Measurements from ENCODE around the gene SNX3.

Gene SNX3

DNA sequence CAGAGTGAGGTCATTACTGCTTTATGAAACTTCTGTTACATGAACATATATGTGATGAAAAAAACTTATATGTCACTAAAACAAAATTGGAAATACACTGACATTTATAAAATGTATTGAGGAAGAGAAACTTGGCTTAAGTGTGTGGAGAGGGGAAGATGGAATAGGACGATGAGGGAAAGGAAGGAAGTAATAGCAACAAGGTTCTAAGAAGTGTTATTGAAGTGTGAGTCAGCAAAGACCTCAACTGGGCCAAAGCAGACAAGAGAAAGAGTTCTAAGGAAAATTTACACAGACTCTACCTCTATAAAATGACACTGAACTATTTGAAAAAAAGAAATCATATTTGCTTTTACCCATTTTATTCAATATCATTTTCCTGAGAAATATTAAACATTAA, 38.3 kb downstream of the SNX3 start:
- no peak for DNase-seq (ENCODE audit: insufficient read length, low spot score)
- FAIRE-seq, result no peak
- TF ChIP-seq TAF1 (IDR thresholded peaks at IDR 0.05; ENCODE audit: low read depth, low read length) (no peak), POU2F2 (IDR thresholded peaks at IDR 0.05; ENCODE audit: low read depth, low read length) (no peak), SPI1 (IDR thresholded peaks at IDR 0.05; ENCODE audit: low read depth, low read length) (no peak), POLR2A (IDR thresholded peaks at IDR 0.05; ENCODE audit: low read depth, low read length) (no peak), POLR2AphosphoS5 (IDR thresholded peaks at IDR 0.05; ENCODE audit: low read depth, low read length) (no peak), PAX5 (IDR thresholded peaks at IDR 0.05; ENCODE audit: insufficient read depth, low read length, severe bottlenecking) (no peak)

DNA sequence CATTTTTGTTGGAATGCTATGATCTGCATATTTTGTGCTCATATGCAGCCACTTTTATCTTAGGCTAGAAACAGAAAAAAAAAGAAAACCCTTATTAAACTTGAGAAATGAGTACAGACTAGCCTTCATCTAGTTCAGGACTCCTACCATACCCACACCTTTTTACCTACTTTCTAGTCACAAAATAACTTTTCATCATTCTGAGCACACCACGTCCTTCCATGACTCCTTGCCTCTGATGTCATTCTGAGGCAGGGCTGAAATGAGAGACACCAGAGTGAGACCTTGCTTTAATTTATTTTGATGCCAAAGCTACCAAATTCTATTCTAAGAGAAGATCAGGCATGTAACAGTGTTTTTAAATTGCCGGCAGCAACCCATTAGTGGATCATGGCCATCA, 38.8 kb downstream of the SNX3 start:
- FAIRE-seq (no peak), DNase-seq (ENCODE audit: insufficient read length, low spot score) (no peak)
- TF ChIP-seq POLR2A (IDR thresholded peaks at IDR 0.05; ENCODE audit: low read depth, low read length) (no peak), POLR2AphosphoS5 (IDR thresholded peaks at IDR 0.05; ENCODE audit: low read depth, low read length) (no peak), SPI1 (IDR thresholded peaks at IDR 0.05; ENCODE audit: low read depth, low read length) (no peak), POU2F2 (IDR thresholded peaks at IDR 0.05; ENCODE audit: low read depth, low read length) (no peak), TAF1 (IDR thresholded peaks at IDR 0.05; ENCODE audit: low read depth, low read length) (no peak), PAX5 (IDR thresholded peaks at IDR 0.05; ENCODE audit: insufficient read depth, low read length, severe bottlenecking) (no peak)

DNA sequence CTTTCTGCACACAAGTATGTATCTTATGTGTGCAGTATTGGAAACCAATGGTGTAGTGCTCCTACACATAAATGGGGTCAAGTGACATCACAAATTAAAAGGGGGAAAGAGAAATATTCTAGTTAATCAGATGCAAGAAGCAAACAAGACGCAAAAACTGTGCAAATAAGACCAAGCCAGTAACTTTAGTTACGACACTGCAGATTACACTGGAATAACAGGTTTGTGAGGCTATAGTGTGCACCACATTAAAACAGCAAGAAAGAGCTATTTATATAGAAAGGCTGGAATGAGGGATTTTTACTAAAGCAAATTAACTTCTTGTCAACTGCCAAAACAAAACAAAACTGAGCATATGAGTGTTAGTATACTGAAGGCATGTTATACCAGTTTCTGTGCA, 49.2 kb downstream of the SNX3 start:
- no peak for FAIRE-seq
- DNase-seq (ENCODE audit: insufficient read length, low spot score), result no peak
- TF ChIP-seq POU2F2 (IDR thresholded peaks at IDR 0.05; ENCODE audit: low read depth, low read length) (no peak), POLR2A (IDR thresholded peaks at IDR 0.05; ENCODE audit: low read depth, low read length) (no peak), TAF1 (IDR thresholded peaks at IDR 0.05; ENCODE audit: low read depth, low read length) (no peak), POLR2AphosphoS5 (IDR thresholded peaks at IDR 0.05; ENCODE audit: low read depth, low read length) (no peak), SPI1 (IDR thresholded peaks at IDR 0.05; ENCODE audit: low read depth, low read length) (no peak), PAX5 (IDR thresholded peaks at IDR 0.05; ENCODE audit: insufficient read depth, low read length, severe bottlenecking) (no peak)

DNA sequence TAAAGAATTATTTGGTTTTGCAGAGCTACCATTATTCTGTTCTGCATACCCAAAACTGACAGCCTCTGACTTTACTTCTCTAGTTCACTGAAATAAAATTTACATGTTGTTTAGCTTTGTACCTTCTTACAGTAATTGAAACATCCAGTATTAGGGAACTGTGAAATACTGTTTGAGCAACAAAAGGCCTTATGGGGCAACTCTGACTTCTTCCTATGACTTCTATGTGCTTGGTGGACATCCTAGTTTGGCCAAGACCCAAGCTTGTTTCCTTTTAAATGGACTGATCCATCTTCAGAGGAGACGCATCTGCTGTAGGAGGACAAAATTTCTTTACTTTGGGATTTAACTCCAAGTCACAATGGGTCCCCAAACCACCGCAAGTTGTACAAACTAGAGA, 50.3 kb downstream of the SNX3 start:
- FAIRE-seq (no peak), DNase-seq (ENCODE audit: insufficient read length, low spot score) (no peak)
- TF ChIP-seq POLR2A (IDR thresholded peaks at IDR 0.05; ENCODE audit: low read depth, low read length), result no peak
- no peak for TF ChIP-seq POU2F2 (IDR thresholded peaks at IDR 0.05; ENCODE audit: low read depth, low read length)
- no peak for TF ChIP-seq SPI1 (IDR thresholded peaks at IDR 0.05; ENCODE audit: low read depth, low read length)
- no peak for TF ChIP-seq TAF1 (IDR thresholded peaks at IDR 0.05; ENCODE audit: low read depth, low read length)
- TF ChIP-seq POLR2AphosphoS5 (IDR thresholded peaks at IDR 0.05; ENCODE audit: low read depth, low read length), result no peak
- TF ChIP-seq PAX5 (IDR thresholded peaks at IDR 0.05; ENCODE audit: insufficient read depth, low read length, severe bottlenecking), result no peak

DNA sequence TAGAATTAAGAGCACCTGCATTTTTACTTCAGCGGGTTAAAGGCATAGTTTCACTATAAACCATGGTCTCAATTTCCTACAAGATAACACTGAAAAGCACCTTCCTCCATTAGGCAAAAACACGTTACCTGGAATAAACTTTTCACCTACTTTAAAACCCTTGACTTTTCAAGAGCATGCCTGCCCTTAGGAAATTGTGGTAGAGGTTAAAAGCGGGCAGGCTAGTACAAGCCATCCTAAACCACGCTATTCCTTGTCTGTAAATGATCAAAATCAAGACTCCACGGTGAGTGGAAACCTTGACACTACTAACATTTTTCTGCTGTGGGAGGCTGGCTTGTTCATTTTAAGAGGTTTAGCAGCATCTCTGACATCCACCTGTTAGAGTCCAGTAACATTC, 51.1 kb downstream of the SNX3 start:
- no peak for FAIRE-seq
- TF ChIP-seq POU2F2 (IDR thresholded peaks at IDR 0.05; ENCODE audit: low read depth, low read length), result no peak
- TF ChIP-seq TAF1 (IDR thresholded peaks at IDR 0.05; ENCODE audit: low read depth, low read length), result no peak
- TF ChIP-seq SPI1 (IDR thresholded peaks at IDR 0.05; ENCODE audit: low read depth, low read length), result no peak
- TF ChIP-seq POLR2A (IDR thresholded peaks at IDR 0.05; ENCODE audit: low read depth, low read length), result no peak
- TF ChIP-seq POLR2AphosphoS5 (IDR thresholded peaks at IDR 0.05; ENCODE audit: low read depth, low read length), result no peak
- no peak for TF ChIP-seq PAX5 (IDR thresholded peaks at IDR 0.05; ENCODE audit: insufficient read depth, low read length, severe bottlenecking)
- DNase-seq (ENCODE audit: insufficient read length, low spot score), result no peak

DNA sequence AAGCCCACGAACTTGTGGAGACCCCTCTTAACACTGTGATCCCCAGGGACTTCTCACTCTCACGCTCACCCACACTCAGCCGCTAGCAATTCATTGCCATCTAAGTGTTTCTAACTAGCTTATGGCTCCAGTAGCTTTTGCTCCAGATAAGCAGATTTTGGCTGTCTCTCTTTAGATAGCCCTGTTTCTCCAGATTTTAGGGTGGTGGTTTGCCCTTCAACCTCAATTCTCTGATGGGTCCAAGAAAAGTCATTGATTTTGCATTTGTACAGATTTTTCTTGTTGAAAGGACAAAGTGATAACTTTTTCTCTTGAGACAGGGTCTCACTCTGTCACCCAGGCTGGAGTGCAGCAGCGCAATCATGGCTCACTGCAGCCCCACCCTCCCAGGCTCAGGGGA, 53.8 kb downstream of the SNX3 start:
- DNase-seq (ENCODE audit: insufficient read length, low spot score) (no peak), FAIRE-seq (no peak)
- TF ChIP-seq PAX5 (IDR thresholded peaks at IDR 0.05; ENCODE audit: insufficient read depth, low read length, severe bottlenecking) (no peak), POLR2AphosphoS5 (IDR thresholded peaks at IDR 0.05; ENCODE audit: low read depth, low read length) (no peak), TAF1 (IDR thresholded peaks at IDR 0.05; ENCODE audit: low read depth, low read length) (no peak), POU2F2 (IDR thresholded peaks at IDR 0.05; ENCODE audit: low read depth, low read length) (no peak), POLR2A (IDR thresholded peaks at IDR 0.05; ENCODE audit: low read depth, low read length) (no peak), SPI1 (IDR thresholded peaks at IDR 0.05; ENCODE audit: low read depth, low read length) (no peak)

DNA sequence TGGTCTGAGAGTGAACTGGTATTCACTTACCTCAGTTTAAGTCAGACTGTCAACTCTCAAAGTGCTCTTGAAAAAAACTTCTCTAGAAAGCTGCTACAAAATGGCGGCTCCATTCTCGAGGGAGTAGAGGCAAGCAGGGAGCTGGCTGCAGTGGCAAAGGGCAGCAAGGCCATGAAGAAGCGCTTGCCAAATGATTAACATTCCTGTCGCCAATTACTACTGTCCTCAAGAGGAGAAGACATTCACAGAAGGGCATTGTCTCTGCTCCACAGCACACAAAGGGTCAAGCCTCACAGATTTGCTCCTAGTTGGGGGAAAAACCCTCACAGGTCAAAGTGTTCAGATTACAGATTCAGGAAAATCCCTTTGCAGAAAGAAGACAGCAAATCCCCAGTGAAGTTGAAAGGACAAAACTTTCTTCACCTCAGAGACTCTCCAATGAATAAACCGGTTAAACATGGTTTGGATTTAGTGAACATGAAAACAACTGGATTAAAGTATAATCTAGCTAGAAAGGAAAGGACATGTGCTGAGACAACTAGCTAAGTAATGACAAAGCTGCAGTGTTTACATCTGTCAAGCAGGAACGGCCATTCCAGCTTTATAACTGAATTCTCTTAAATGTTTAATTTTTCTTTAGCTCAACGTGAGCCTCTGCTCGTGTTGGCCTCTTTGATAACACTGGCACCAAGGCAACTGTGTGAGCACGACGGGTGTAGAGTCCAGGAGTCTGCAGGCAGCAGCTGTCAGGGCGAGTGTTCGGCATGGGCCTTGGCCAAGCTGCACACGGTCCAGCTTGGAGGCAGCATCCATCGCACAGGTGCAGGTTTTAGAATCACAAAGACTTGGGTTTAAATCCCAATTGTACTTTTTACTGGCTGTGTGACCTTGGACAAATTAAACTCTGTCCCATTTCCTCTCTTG, 57.4 kb downstream of the SNX3 start:
- TF ChIP-seq POLR2A (IDR thresholded peaks at IDR 0.05; ENCODE audit: low read depth, low read length) (no peak), POLR2AphosphoS5 (IDR thresholded peaks at IDR 0.05; ENCODE audit: low read depth, low read length) (no peak), PAX5 (IDR thresholded peaks at IDR 0.05; ENCODE audit: insufficient read depth, low read length, severe bottlenecking) (no peak), POU2F2 (IDR thresholded peaks at IDR 0.05; ENCODE audit: low read depth, low read length) (no peak), SPI1 (IDR thresholded peaks at IDR 0.05; ENCODE audit: low read depth, low read length) (no peak), TAF1 (IDR thresholded peaks at IDR 0.05; ENCODE audit: low read depth, low read length) (no peak)
- DNase-seq (ENCODE audit: insufficient read length, low spot score) (no peak), FAIRE-seq (peak; percentile 16)

DNA sequence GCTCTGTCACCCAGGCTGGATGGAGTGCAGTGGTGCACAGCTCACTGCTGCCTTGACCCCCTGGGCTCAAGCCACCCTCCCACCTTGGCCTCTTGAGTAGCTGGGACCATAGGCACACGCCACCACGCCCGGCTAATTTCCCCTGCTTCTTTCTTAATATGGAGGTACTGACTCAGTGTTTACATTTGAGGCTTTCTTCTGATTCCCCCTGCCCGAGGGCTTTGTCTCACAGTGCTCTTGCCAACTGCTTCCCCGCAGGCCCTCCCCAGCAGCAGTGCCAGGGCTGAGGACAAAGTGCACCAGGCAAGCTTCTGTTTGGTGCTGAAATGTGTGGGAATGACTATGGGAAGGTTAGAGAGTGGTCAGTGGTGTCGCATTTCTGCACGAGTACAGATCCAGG, 60.2 kb downstream of the SNX3 start:
- TF ChIP-seq POU2F2 (IDR thresholded peaks at IDR 0.05; ENCODE audit: low read depth, low read length), result no peak
- TF ChIP-seq SPI1 (IDR thresholded peaks at IDR 0.05; ENCODE audit: low read depth, low read length), result no peak
- no peak for TF ChIP-seq POLR2AphosphoS5 (IDR thresholded peaks at IDR 0.05; ENCODE audit: low read depth, low read length)
- TF ChIP-seq TAF1 (IDR thresholded peaks at IDR 0.05; ENCODE audit: low read depth, low read length), result no peak
- TF ChIP-seq PAX5 (IDR thresholded peaks at IDR 0.05; ENCODE audit: insufficient read depth, low read length, severe bottlenecking), result no peak
- no peak for TF ChIP-seq POLR2A (IDR thresholded peaks at IDR 0.05; ENCODE audit: low read depth, low read length)
- no peak for DNase-seq (ENCODE audit: insufficient read length, low spot score)
- FAIRE-seq, result no peak

DNA sequence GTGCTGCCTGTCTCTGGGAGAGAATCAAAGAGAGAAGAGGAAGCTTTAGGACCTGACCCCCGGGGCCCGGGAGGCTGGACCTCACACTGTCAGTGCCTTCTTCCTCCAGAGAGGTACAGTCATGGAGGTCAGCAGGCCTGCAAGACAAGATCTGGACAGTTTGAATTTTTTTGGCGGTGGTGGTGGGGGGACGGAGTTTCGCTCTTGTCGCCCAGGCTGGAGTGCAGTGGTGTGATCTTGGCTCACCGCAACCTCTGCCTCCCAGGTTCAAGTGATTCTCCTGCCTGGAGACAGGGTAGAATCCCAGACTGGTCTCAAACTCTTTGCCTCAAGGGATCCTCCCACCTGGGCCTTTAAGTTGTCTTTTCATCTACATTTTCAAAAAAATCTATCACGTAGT, 60.7 kb downstream of the SNX3 start:
- DNase-seq (ENCODE audit: insufficient read length, low spot score), result no peak
- FAIRE-seq, result no peak
- TF ChIP-seq TAF1 (IDR thresholded peaks at IDR 0.05; ENCODE audit: low read depth, low read length) (no peak), POU2F2 (IDR thresholded peaks at IDR 0.05; ENCODE audit: low read depth, low read length) (no peak), POLR2A (IDR thresholded peaks at IDR 0.05; ENCODE audit: low read depth, low read length) (no peak)

All from GM12891 (cell line).